Activated B cell treated with CpG ODN at 0.5 μM for 24 hours (primary cell): ENCODE data around the gene MYL6B. TPM values are rescaled to one million over a fixed set of nuclear protein-coding genes. Genes with fewer than 3 reads are reported as not detected.

ENCODE experiments used
- ATAC-seq: fragments of 200-7000 bp; cut with Tn5 transposase; one replicate; pipeline ENCODE4 v1.10.0; 2021; ENCODE audit warnings: low read depth, mild to moderate bottlenecking, moderate library complexity
- CTCF ChIA-PET: fragments of 350-600 bp; sonication (Branson Sonifier 250); formaldehyde crosslinking; loops from one replicate; lab custom pipeline; 2021; ENCODE audit warnings: antibody characterized with exemption; lab: Charles Lee
- POLR2A ChIA-PET: fragments of 350-600 bp; sonication (Branson Sonifier 250); formaldehyde crosslinking; loops from one replicate; lab custom pipeline; 2021; ENCODE audit warnings: antibody characterized with exemption; lab: Charles Lee
- DNase-seq: peaks from one replicate; pipeline ENCODE4 v3.0.0; 2022
- H3K27ac Mint-ChIP-seq: one replicate; pipeline ENCODE4 v1.8.0; 2020; ENCODE audit warnings: mixed read lengths
- H3K27me3 Mint-ChIP-seq: one replicate; pipeline ENCODE4 v1.8.0; 2021; ENCODE audit warnings: mixed read lengths
- H3K36me3 Mint-ChIP-seq: one replicate; pipeline ENCODE4 v1.8.0; 2021; ENCODE audit warnings: low read depth, mixed read lengths
- H3K4me1 Mint-ChIP-seq: one replicate; pipeline ENCODE4 v1.8.0; 2021; ENCODE audit warnings: mixed read lengths
- H3K4me3 Mint-ChIP-seq: one replicate; pipeline ENCODE4 v1.8.0; 2020; ENCODE audit warnings: mild to moderate bottlenecking, mixed read lengths
- H3K9me3 Mint-ChIP-seq: one replicate; pipeline ENCODE4 v1.8.0; 2020; ENCODE audit warnings: mixed read lengths
- CTCF ChIP-seq: fragments of 200-600 bp; IDR thresholded peaks from one replicate; pipeline ENCODE4 v1.8.0; 2022; ENCODE audit warnings: antibody characterized with exemption, mild to moderate bottlenecking
- intact Hi-C: fragments of 100-400 bp; cut with micrococcal nuclease; formaldehyde crosslinking; loops from one replicate; pipeline ENCODE4 v1.15.1; 2024
- total RNA-seq: library from RNA; stranded (reverse); gene quantifications from 2 replicates; pipeline ENCODE4 v1.2.3, GENCODE V29; 2022

Gene MYL6B
- total RNA-seq, 1 donor from 2014 or later = 25.2 TPM

GRCh38 chr12:56202838-56203237 is 50.5 kb downstream of the MYL6B start:
- peaks cover 31% of the 10 kb centered on the region for H3K4me1 Mint-ChIP-seq
- POLR2A ChIA-PET = interaction anchor here (0.7 to 9.1 kb wide), 2 partner anchors 18 to 19 kb away, joined by 5 to 111 read pairs; partner anchors contain the start of gene RNF41
- H3K9me3 Mint-ChIP-seq = no peaks in the 10 kb centered on the region

DNA sequence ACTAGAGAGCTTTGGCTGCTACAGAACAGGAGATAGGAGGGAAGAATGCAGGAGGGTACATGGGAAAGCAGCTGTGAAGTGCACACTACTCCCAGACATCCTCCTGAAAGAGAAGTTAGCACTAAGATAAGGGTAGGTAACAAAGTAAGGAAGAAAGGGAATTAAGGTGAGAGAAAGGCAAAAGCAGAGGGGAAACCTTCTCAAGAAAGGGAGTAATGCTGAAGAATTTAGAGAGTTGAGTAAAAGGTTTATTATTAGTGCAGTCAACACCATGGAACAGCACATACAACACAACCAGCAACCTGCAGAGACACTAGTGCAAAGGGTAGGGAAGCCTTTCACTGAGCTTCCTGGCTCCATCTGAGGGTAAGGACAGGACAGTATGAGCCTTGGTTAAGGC is 51.9 kb downstream of the MYL6B start:
- Mint-ChIP-seq H3K27ac (peak overlapping the region; percentile 64), H3K9me3 (no peaks in the 10 kb centered on the region), H3K4me1 (peaks cover 36% of the 10 kb centered on the region), H3K27me3 (no peaks in the 10 kb centered on the region), H3K4me3 (no peak overlapping the region), H3K36me3 (peaks cover 46% of the 10 kb centered on the region)
- ChIA-PET POLR2A (interaction anchor here (0.5 to 9.1 kb wide), 2 partner anchors 18 to 153 kb away, joined by 3 to 111 read pairs; partner anchors contain the start of gene RNF41), CTCF (interaction anchor here (1.5 to 4.8 kb wide), 4 partner anchors 14 to 260 kb away, joined by 4 to 52 read pairs (median 22); partner anchors contain the start of genes ANKRD52, RNF41 and SMARCC2)
- intact Hi-C loops = no loop called here
- ATAC-seq = no peak
- TF ChIP-seq CTCF = no peak
- no peak for DNase-seq

More at GRCh38 chr12:56202838-56203237, 50.5 kb downstream of the MYL6B start:
- TF ChIP-seq CTCF = no peak
- intact Hi-C loops = no loop called here
- DNase-seq (no peak), ATAC-seq (no peak)
- CTCF ChIA-PET = interaction anchor here (0.6 to 1.1 kb wide), 2 partner anchors 10 to 20 kb away, joined by 3 to 5 read pairs; no protein-coding TSS in a partner anchor
- Mint-ChIP-seq H3K27ac (peak overlapping the region; percentile 19), H3K4me3 (no peak overlapping the region), H3K27me3 (no peaks in the 10 kb centered on the region), H3K36me3 (peaks cover 37% of the 10 kb centered on the region)

- ATAC-seq (no peak), DNase-seq (no peak)
- peaks cover 55% of the 10 kb centered on the region for H3K36me3 Mint-ChIP-seq
- no peak for TF ChIP-seq CTCF
- peaks cover 39% of the 10 kb centered on the region for H3K4me1 Mint-ChIP-seq
- POLR2A ChIA-PET = interaction anchor here (0.7 to 9.1 kb wide), 4 partner anchors 16 to 284 kb away, joined by 3 to 111 read pairs (median 6); partner anchors contain the start of genes RNF41 and SMARCC2
- no peaks in the 10 kb centered on the region for H3K27me3 Mint-ChIP-seq
- no peaks in the 10 kb centered on the region for H3K9me3 Mint-ChIP-seq
- intact Hi-C loops = loop anchor here (1.0 kb wide), 1 partner anchor 12 kb away; no protein-coding TSS in a partner anchor
- no peak overlapping the region for H3K27ac Mint-ChIP-seq
- CTCF ChIA-PET = interaction anchor here (1.5 to 4.8 kb wide), 6 partner anchors 11 to 467 kb away, joined by 3 to 52 read pairs (median 10); partner anchors contain the start of genes ANKRD52, RNF41 and SMARCC2
- no peak overlapping the region for H3K4me3 Mint-ChIP-seq
Observed at GRCh38 chr12:56205445-56205844, 53.1 kb downstream of the MYL6B start.

GRCh38 chr12:56206452-56207166 is 54.2 kb downstream of the MYL6B start:
- Mint-ChIP-seq H3K4me3 (no peak overlapping the region), H3K4me1 (peaks cover 39% of the 10 kb centered on the region), H3K27me3 (no peaks in the 10 kb centered on the region), H3K36me3 (peaks cover 66% of the 10 kb centered on the region), H3K9me3 (no peaks in the 10 kb centered on the region), H3K27ac (peak overlapping the region; percentile 80)
- no peak for TF ChIP-seq CTCF
- intact Hi-C loops = loop anchor here (1.0 kb wide), 3 partner anchors 18 to 258 kb away; partner anchors contain the start of genes ANKRD52 and NABP2
- CTCF ChIA-PET = interaction anchor here (0.6 to 4.8 kb wide), 10 partner anchors 12 to 468 kb away, joined by 3 to 52 read pairs (median 8); partner anchors contain the start of genes ANKRD52, RNF41, SMARCC2 and STAT2
- ATAC-seq = peak; percentile 47
- no peak for DNase-seq
- POLR2A ChIA-PET = interaction anchor here (0.6 to 9.1 kb wide), 7 partner anchors 15 to 277 kb away, joined by 3 to 111 read pairs (median 5); partner anchors contain the start of genes COQ10A, RNF41 and SMARCC2

Other genes with a start within 250 kb of the MYL6B start
- 39.6 and 41.7 TPM in 2 replicates for gene PYM1, start 224.7 kb upstream of the MYL6B start, total RNA-seq
- 86.8 and 95.9 TPM in 2 replicates for gene DGKA, start 221.4 kb upstream of the MYL6B start, total RNA-seq
- gene PMEL, start 186.5 kb upstream of the MYL6B start, total RNA-seq = 0.27 TPM in 1 of 2 replicates, not detected in the other
- 25.7 and 29.0 TPM in 2 replicates for gene CDK2, start 185.8 kb upstream of the MYL6B start, total RNA-seq
- 82.1 and 83.8 TPM in 2 replicates for gene RAB5B, start 178.5 kb upstream of the MYL6B start, total RNA-seq
- gene SUOX, start 155.3 kb upstream of the MYL6B start, total RNA-seq = 5.4 and 5.6 TPM in 2 replicates
- gene IKZF4, start 131.5 kb upstream of the MYL6B start, total RNA-seq = 4.1 and 6.4 TPM in 2 replicates
- gene RPS26, start 110.7 kb upstream of the MYL6B start, total RNA-seq = 23.9 and 28.1 TPM in 2 replicates
- gene ERBB3, start 72.4 kb upstream of the MYL6B start, total RNA-seq = not detected in 2 replicates
- 137 and 155 TPM in 2 replicates for gene PA2G4, start 48.0 kb upstream of the MYL6B start, total RNA-seq
- 5,829 and 6,631 TPM in 2 replicates for gene RPL41, start 36.0 kb upstream of the MYL6B start, total RNA-seq
- 15.4 and 17.1 TPM in 2 replicates for gene ZC3H10, start 34.3 kb upstream of the MYL6B start, total RNA-seq
- gene ESYT1, start 24.3 kb upstream of the MYL6B start, total RNA-seq = 120 and 137 TPM in 2 replicates
- gene MYL6, start 5.8 kb downstream of the MYL6B start, total RNA-seq = 921 and 1,059 TPM in 2 replicates
- 109 and 136 TPM in 2 replicates for gene SMARCC2, start 36.9 kb downstream of the MYL6B start, total RNA-seq
- gene RNF41, start 69.3 kb downstream of the MYL6B start, total RNA-seq = 75.8 and 86.0 TPM in 2 replicates
- gene NABP2, start 71.8 kb downstream of the MYL6B start, total RNA-seq = 27.7 and 31.4 TPM in 2 replicates
- 0.37 and 1.00 TPM in 2 replicates for gene SLC39A5, start 77.5 kb downstream of the MYL6B start, total RNA-seq
- gene ANKRD52, start 105.8 kb downstream of the MYL6B start, total RNA-seq = 44.1 and 44.8 TPM in 2 replicates
- gene COQ10A, start 114.4 kb downstream of the MYL6B start, total RNA-seq = 30.2 and 35.6 TPM in 2 replicates
- 229 and 233 TPM in 2 replicates for gene CS, start 147.7 kb downstream of the MYL6B start, total RNA-seq
- gene CNPY2, start 163.4 kb downstream of the MYL6B start, total RNA-seq = 72.1 and 98.8 TPM in 2 replicates
- gene PAN2, start 181.4 kb downstream of the MYL6B start, total RNA-seq = 86.3 and 98.9 TPM in 2 replicates
- 5.6 and 7.2 TPM in 2 replicates for gene IL23A, start 186.3 kb downstream of the MYL6B start, total RNA-seq
- 159 and 177 TPM in 2 replicates for gene STAT2, start 207.5 kb downstream of the MYL6B start, total RNA-seq
- gene APOF, start 210.3 kb downstream of the MYL6B start, total RNA-seq = not detected in 2 replicates